Activated CD4-positive, alpha-beta T cell treated with anti-CD3 and anti-CD28 coated beads, Interleukin-2, Interleukin-6, amounts not matched to agents 100 ng/mL and 50 ng/mL, durations not matched to agents 16 hours and 8 hours (primary cell): ENCODE measurements around the gene EDIL3.
"Not testable (repeated sequence)": the region's sequence is repeated elsewhere in the genome, so short reads cannot be mapped to it uniquely, and the experiment has no call there.

Experiments
- DNase-seq: peaks from one replicate; pipeline ENCODE4 v3.0.0-alpha.2; 2020

EDIL3 gene

GRCh38 chr5:84032324-84032723 is 352.4 kb downstream of the EDIL3 start:
- no peak for DNase-seq

GRCh38 chr5:84028093-84028492 is 356.6 kb downstream of the EDIL3 start:
- DNase-seq, result no peak

GRCh38 chr5:84018521-84018920 is 366.2 kb downstream of the EDIL3 start:
- not testable (repeated sequence) for DNase-seq

GRCh38 chr5:84017523-84018172 is 367.0 kb downstream of the EDIL3 start:
- DNase-seq, result no peak

- DNase-seq, result no peak
Observed at GRCh38 chr5:84016085-84016484, 368.6 kb downstream of the EDIL3 start.

GRCh38 chr5:84014966-84015365 is 369.7 kb downstream of the EDIL3 start:
- DNase-seq, result no peak

- DNase-seq, result no peak
Observed at GRCh38 chr5:83993803-83994202, 390.9 kb downstream of the EDIL3 start.

GRCh38 chr5:83991566-83992224 is 393.0 kb downstream of the EDIL3 start:
- no peak for DNase-seq

- DNase-seq, result no peak
Observed at GRCh38 chr5:83988293-83988685, 396.4 kb downstream of the EDIL3 start.

GRCh38 chr5:83987513-83988292 is 397.0 kb downstream of the EDIL3 start:
- DNase-seq, result no peak

- no peak for DNase-seq
Observed at GRCh38 chr5:83983852-83984251, 400.8 kb downstream of the EDIL3 start.

GRCh38 chr5:83973925-83974815 is 410.5 kb downstream of the EDIL3 start:
- no peak for DNase-seq

GRCh38 chr5:83972909-83973308 is 411.8 kb downstream of the EDIL3 start:
- DNase-seq, result no peak

- no peak for DNase-seq
Observed at GRCh38 chr5:83972236-83972635, 412.4 kb downstream of the EDIL3 start.

GRCh38 chr5:83967417-83967816 is 417.3 kb downstream of the EDIL3 start:
- no peak for DNase-seq

- DNase-seq, result no peak
Observed at GRCh38 chr5:83965441-83965840, 419.2 kb downstream of the EDIL3 start.

GRCh38 chr5:83964271-83964670 is 420.4 kb downstream of the EDIL3 start:
- DNase-seq, result no peak

GRCh38 chr5:83957188-83957587 is 427.5 kb downstream of the EDIL3 start:
- DNase-seq, result no peak

- DNase-seq, result no peak
Observed at GRCh38 chr5:83956386-83956785, 428.3 kb downstream of the EDIL3 start.

- DNase-seq, result no peak
Observed at GRCh38 chr5:83955916-83956315, 428.8 kb downstream of the EDIL3 start.

GRCh38 chr5:83947763-83948162 is 436.9 kb downstream of the EDIL3 start:
- DNase-seq, result no peak

- no peak for DNase-seq
Observed at GRCh38 chr5:83946516-83946915, 438.2 kb downstream of the EDIL3 start.

GRCh38 chr5:83942155-83942554 is 442.5 kb downstream of the EDIL3 start:
- no peak for DNase-seq
